Fibroblast of skin of back (primary cell): ENCODE results near the gene PPP1R1A.

Experiments
- DNase-seq: peaks from one replicate; pipeline ENCODE4 v3.0.0-alpha.2; 2013

PPP1R1A gene

GRCh38 chr12:54529581-54529980 lies 58.9 kb downstream of the PPP1R1A start:
- DNase-seq, result no peak
